Peyer's patch (tissue), 4 donors: ENCODE data around the gene ZMIZ1. TPM values are rescaled to one million over a fixed set of nuclear protein-coding genes. Genes with fewer than 3 reads are reported as not detected.

Source experiments
- DNase-seq, 3 donors: peaks; one replicate each; pipeline ENCODE4 v3.0.0-alpha.2; 2017 to 2019
- H3K27ac ChIP-seq, 4 donors: fragments of 200-600 bp; sonication (generic); one replicate each; pipeline ENCODE4 v1.5.1; 2016 to 2019
- H3K27me3 ChIP-seq, 2 donors: fragments of 200-600 bp; sonication (generic); one replicate each; pipeline ENCODE4 v1.5.1; 2019
- H3K36me3 ChIP-seq, 3 donors: fragments of 200-600 bp; sonication (generic); one replicate each; pipeline ENCODE4 v1.5.1; 2016 to 2019
- H3K4me1 ChIP-seq, 4 donors: fragments of 200-600 bp; sonication (generic); one replicate each; pipeline ENCODE4 v1.5.1; 2016 to 2019
- H3K4me3 ChIP-seq, 4 donors: fragments of 200-600 bp; sonication (generic); 1 replicate in 3 of 4; 2 replicates in 1 of 4; pipeline ENCODE4 v1.5.1; 2016 to 2019; ENCODE audit warnings: mild to moderate bottlenecking in 1 of 4
- H3K9me3 ChIP-seq, 4 donors: fragments of 200-600 bp; sonication (generic); one replicate each; pipeline ENCODE4 v1.5.1; 2016 to 2019; ENCODE audit warnings: mild to moderate bottlenecking in 1 of 4
- CTCF ChIP-seq, 6 experiments: fragments of 450-650 bp in 4 of 6; fragments of 200-600 bp in 2 of 6; sonication (generic) in 1 of 6; IDR thresholded peaks; one replicate each; pipeline ENCODE4 v1.5.1; 2017 to 2019; ENCODE audit warnings: antibody characterized with exemption in 6 of 6, mild to moderate bottlenecking in 3 of 6, moderate library complexity in 1 of 6
- POLR2A ChIP-seq, 2 donors: fragments of 450-650 bp; IDR thresholded peaks; one replicate each; pipeline ENCODE4 v1.5.1; 2017; ENCODE audit warnings: antibody characterized with exemption in 2 of 2, mild to moderate bottlenecking in 2 of 2, moderate library complexity in 2 of 2
- total RNA-seq, 4 donors: library from RNA; depleted of rRNA; stranded (reverse); fragments of >200 nt; gene quantifications; one replicate each; pipeline ENCODE4 v1.1.0, GENCODE V29; 2016

The ZMIZ1 gene
- total RNA-seq, 4 donors from 2014 or later, result 40.4 to 86.7 (median 73.2) TPM

DNA sequence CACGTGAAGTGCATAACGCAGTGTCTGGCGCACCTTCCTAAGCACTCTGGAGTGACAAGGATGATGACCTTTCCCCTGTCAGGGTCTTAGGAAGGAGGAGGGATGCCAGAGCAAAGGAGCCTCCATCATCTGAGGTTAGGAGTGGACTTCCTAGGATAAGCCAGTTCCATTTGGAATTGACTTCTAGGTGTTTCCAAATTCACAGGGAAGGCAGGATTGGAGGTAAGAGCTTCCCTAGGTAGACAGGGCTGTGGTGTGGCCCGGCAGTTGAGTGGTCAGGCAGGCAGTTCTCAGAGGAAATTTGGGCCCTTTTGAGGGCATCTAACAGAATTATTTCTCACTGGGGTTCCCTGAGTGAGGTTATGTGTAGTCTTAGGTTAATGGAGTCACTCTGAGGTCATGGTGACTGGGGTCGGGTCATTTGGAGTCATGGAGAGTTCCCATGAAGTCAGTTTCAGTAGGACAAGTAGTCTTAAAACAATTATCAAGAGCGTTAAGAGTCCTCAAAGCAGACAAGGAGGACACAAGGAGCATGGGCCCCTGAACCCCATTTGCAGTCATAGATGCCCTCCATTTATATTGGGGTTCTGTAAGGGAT is 286.8 kb downstream of the ZMIZ1 start:
- no peaks in the 10 kb centered on the region for H3K27me3 ChIP-seq
- no peak overlapping the region for H3K27ac ChIP-seq
- peaks cover 0 to 50% (median 0%) of the 10 kb centered on the region in 3 donors for H3K36me3 ChIP-seq
- TF ChIP-seq CTCF (IDR thresholded peaks at IDR 0.05) (no peak), POLR2A (IDR thresholded peaks at IDR 0.05) (no peak)
- no peak for DNase-seq
- H3K4me3 ChIP-seq, result no peak overlapping the region
- no peaks in the 10 kb centered on the region for H3K4me1 ChIP-seq
- no peaks in the 10 kb centered on the region for H3K9me3 ChIP-seq

DNA sequence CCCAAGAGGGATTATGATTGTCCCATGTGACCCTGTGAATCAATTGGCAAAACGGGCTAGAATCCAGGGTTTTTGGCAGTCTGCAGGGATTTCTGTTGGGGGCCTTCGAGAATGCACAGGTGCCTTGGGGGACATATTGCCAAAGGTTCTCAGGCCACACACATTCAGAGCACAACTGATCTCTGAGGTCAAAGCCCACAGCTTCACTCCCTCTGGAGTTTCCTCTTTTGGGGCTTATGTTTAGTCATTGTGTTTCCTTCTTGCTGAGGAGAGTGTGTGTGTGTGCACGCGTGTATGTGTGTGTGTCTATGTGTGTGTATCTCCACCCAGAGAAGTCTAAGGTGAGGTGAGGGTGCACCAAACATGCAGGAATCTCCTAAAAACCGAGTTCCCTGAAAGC is 287.3 kb downstream of the ZMIZ1 start:
- no peak overlapping the region for H3K4me3 ChIP-seq
- no peaks in the 10 kb centered on the region for H3K4me1 ChIP-seq
- H3K9me3 ChIP-seq, result no peaks in the 10 kb centered on the region
- no peaks in the 10 kb centered on the region for H3K27me3 ChIP-seq
- TF ChIP-seq CTCF (IDR thresholded peaks at IDR 0.05) (no peak), POLR2A (IDR thresholded peaks at IDR 0.05) (no peak)
- peak in 1 of 3 donors; percentile 37 for DNase-seq
- H3K27ac ChIP-seq, result no peak overlapping the region
- peaks cover 0 to 44% (median 0%) of the 10 kb centered on the region in 3 donors for H3K36me3 ChIP-seq

DNA sequence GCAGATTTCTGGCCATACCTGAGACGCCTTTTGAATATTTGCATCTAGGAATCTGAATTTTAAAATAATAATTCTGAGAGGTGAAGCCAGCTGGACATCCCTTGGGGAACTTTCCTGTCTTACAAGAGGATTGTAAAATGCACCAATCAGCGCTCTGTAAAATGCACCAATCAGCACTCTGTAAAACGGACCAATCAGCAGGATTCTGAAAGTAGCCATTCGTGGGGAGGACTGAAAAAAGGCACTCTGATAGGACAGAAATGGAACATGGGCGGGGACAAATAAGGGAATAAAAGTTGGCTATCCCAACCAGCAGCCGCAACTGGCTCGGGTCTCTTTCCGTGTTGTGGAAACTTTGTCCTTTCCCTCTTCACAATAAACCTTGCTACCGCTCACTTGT is 288.4 kb downstream of the ZMIZ1 start:
- Histone ChIP-seq H3K27ac (no peak overlapping the region), H3K4me1 (no peaks in the 10 kb centered on the region), H3K9me3 (no peaks in the 10 kb centered on the region), H3K36me3 (peaks cover 0 to 33% (median 0%) of the 10 kb centered on the region in 3 donors), H3K4me3 (no peak overlapping the region), H3K27me3 (no peaks in the 10 kb centered on the region)
- DNase-seq, result no peak
- TF ChIP-seq POLR2A (IDR thresholded peaks at IDR 0.05) (no peak), CTCF (IDR thresholded peaks at IDR 0.05) (no peak)

DNA sequence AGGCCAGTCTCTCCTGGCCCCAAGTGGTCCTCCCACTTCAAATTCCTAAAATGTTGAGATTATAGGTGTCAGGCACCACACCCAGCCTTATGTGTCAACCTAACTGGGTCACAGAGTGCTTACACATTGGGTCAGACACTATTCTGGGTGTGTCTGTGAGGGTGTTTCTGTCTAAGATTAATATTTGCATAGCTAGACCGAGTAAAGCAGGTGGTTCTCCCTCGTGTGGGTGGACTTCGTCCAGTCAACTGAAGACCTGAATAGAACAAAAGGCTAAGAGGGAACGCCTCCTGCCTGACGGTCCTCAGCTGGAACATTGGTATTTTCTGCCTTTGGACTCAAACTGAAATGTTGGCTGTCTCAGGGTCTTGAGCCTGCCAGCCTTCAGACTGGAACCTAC is 290.0 kb downstream of the ZMIZ1 start:
- DNase-seq, result peak in 1 of 3 donors; percentile 61
- Histone ChIP-seq H3K4me1 (no peaks in the 10 kb centered on the region), H3K4me3 (no peak overlapping the region), H3K9me3 (no peaks in the 10 kb centered on the region), H3K36me3 (peaks cover 0 to 17% (median 0%) of the 10 kb centered on the region in 3 donors), H3K27me3 (no peaks in the 10 kb centered on the region), H3K27ac (peak overlapping the region in 1 of 4 donors; percentile 12)
- TF ChIP-seq CTCF (IDR thresholded peaks at IDR 0.05) (no peak), POLR2A (IDR thresholded peaks at IDR 0.05) (no peak)

DNA sequence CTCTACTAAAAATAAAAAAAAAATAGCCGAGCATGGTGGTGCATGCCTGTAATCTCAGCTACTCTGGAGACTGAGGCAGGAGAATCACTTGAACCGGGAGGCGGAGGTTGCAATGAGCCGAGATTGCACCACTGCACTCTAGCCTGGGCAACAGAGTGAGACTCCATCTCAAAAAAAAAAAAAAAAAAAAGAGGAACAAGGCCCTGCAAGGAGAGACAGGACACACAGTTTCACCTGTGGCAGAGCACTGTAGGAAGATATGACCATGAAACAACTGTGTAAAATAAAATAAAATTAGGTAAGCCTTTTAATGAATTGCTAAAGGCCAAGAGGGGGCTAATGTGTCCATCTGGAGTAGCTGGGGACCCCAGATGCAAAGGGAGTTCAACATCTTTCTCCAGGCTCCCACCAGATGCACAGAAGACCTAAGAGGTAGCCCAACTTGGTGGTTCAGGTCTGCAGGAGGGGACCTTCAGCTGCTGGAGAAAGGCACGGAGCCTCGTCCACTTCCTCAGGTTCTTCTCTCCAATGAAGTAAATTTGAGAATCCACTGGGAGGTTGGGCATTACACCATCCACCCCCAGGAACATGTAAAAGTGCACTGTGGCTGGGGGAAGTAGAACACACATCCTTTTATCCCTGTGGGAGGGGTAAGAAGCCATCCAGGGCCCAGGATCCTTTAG is 291.2 kb downstream of the ZMIZ1 start:
- TF ChIP-seq POLR2A (IDR thresholded peaks at IDR 0.05), result no peak
- TF ChIP-seq CTCF (IDR thresholded peaks at IDR 0.05), result no peak
- H3K4me3 ChIP-seq, result no peak overlapping the region
- H3K4me1 ChIP-seq, result no peaks in the 10 kb centered on the region
- no peaks in the 10 kb centered on the region for H3K9me3 ChIP-seq
- no peak overlapping the region for H3K27ac ChIP-seq
- no peaks in the 10 kb centered on the region for H3K27me3 ChIP-seq
- DNase-seq, result no peak
- peaks cover 0 to 5% (median 0%) of the 10 kb centered on the region in 3 donors for H3K36me3 ChIP-seq
